ENCODE results near the gene MYO7B. TPM values are rescaled to one million over a fixed set of nuclear protein-coding genes. Genes with fewer than 3 reads are reported as not detected.

MYO7B gene
- total RNA-seq, 1 donor from 2014 or later, result 0.29 TPM

DNA sequence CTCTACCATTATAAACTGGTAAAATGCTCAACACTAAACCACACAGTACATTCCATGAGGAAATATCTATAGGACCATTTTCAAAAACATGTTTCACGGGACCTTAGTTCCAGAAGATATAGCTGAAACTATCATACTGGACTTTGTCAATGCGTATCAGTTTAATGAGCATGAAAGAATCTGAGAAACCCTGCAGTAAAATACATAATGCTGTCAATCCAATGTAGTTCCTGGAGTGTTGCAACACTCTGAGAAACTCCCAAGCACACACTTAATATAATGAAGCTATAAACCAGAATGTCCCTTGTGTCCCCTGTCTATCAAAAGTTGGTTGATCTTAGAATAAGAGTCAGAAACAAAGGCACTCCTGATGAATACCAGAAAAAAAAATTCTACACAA lies 25.4 kb upstream of the MYO7B start:
- TF ChIP-seq CTCF (IDR thresholded peaks at IDR 0.05; ENCODE audit: partially characterized antibody, unreplicated experiment), result no peak
- no peaks in the 10 kb centered on the region for H3K9me3 Mint-ChIP-seq (ENCODE audit: unreplicated experiment)
- no peak overlapping the region for H3K4me3 Mint-ChIP-seq (ENCODE audit: unreplicated experiment)
- H3K27me3 Mint-ChIP-seq (ENCODE audit: unreplicated experiment), result peaks cover 7% of the 10 kb centered on the region
- no peak for DNase-seq
- H3K27ac Mint-ChIP-seq (ENCODE audit: unreplicated experiment), result no peak overlapping the region
- no peaks in the 10 kb centered on the region for H3K36me3 Mint-ChIP-seq (ENCODE audit: unreplicated experiment)
- H3K4me1 Mint-ChIP-seq (ENCODE audit: low read depth, unreplicated experiment), result peaks cover 36% of the 10 kb centered on the region

- Mint-ChIP-seq H3K36me3 (ENCODE audit: unreplicated experiment) (peaks cover 2% of the 10 kb centered on the region), H3K27ac (ENCODE audit: unreplicated experiment) (no peak overlapping the region), H3K4me3 (ENCODE audit: unreplicated experiment) (no peak overlapping the region), H3K9me3 (ENCODE audit: unreplicated experiment) (no peaks in the 10 kb centered on the region), H3K4me1 (ENCODE audit: low read depth, unreplicated experiment) (peaks cover 47% of the 10 kb centered on the region), H3K27me3 (ENCODE audit: unreplicated experiment) (peaks cover 7% of the 10 kb centered on the region)
- no peak for TF ChIP-seq CTCF (IDR thresholded peaks at IDR 0.05; ENCODE audit: partially characterized antibody, unreplicated experiment)
- no peak for DNase-seq
Measured at GRCh38 chr2:127511090-127511695, 24.3 kb upstream of the MYO7B start.

DNA sequence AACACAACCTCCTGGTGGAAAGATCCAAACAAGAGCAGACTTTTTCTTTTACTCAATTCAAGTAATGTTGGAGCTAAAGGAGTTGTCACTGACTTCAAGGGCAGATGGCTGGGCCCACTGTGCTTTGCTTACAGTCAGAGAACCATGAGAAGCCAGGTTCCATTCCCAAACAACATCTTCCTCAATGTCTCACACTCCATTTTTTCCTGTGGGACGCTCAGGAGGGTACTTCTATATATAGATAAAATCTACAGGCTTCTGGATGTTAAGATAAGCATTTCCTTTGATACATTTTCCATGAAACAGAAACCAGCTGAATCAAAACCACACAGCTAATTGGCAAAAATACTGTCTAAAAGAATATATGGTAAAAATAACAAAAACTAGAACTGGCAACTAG lies 23.6 kb upstream of the MYO7B start:
- Mint-ChIP-seq H3K27ac (ENCODE audit: unreplicated experiment) (no peak overlapping the region), H3K36me3 (ENCODE audit: unreplicated experiment) (peaks cover 6% of the 10 kb centered on the region), H3K4me3 (ENCODE audit: unreplicated experiment) (no peak overlapping the region), H3K9me3 (ENCODE audit: unreplicated experiment) (no peaks in the 10 kb centered on the region), H3K27me3 (ENCODE audit: unreplicated experiment) (peaks cover 7% of the 10 kb centered on the region), H3K4me1 (ENCODE audit: low read depth, unreplicated experiment) (peaks cover 48% of the 10 kb centered on the region)
- no peak for DNase-seq
- TF ChIP-seq CTCF (IDR thresholded peaks at IDR 0.05; ENCODE audit: partially characterized antibody, unreplicated experiment), result no peak

GRCh38 chr2:127512362-127512761 lies 23.1 kb upstream of the MYO7B start:
- Mint-ChIP-seq H3K4me3 (ENCODE audit: unreplicated experiment) (no peak overlapping the region), H3K27me3 (ENCODE audit: unreplicated experiment) (peaks cover 7% of the 10 kb centered on the region), H3K27ac (ENCODE audit: unreplicated experiment) (no peak overlapping the region), H3K4me1 (ENCODE audit: low read depth, unreplicated experiment) (peaks cover 48% of the 10 kb centered on the region), H3K9me3 (ENCODE audit: unreplicated experiment) (no peaks in the 10 kb centered on the region), H3K36me3 (ENCODE audit: unreplicated experiment) (peaks cover 6% of the 10 kb centered on the region)
- no peak for TF ChIP-seq CTCF (IDR thresholded peaks at IDR 0.05; ENCODE audit: partially characterized antibody, unreplicated experiment)
- DNase-seq, result no peak

GRCh38 chr2:127514076-127514475 lies 21.4 kb upstream of the MYO7B start:
- H3K4me3 Mint-ChIP-seq (ENCODE audit: unreplicated experiment), result no peak overlapping the region
- no peak for DNase-seq
- peaks cover 37% of the 10 kb centered on the region for H3K4me1 Mint-ChIP-seq (ENCODE audit: low read depth, unreplicated experiment)
- peaks cover 7% of the 10 kb centered on the region for H3K27me3 Mint-ChIP-seq (ENCODE audit: unreplicated experiment)
- no peak for TF ChIP-seq CTCF (IDR thresholded peaks at IDR 0.05; ENCODE audit: partially characterized antibody, unreplicated experiment)
- no peak overlapping the region for H3K27ac Mint-ChIP-seq (ENCODE audit: unreplicated experiment)
- H3K36me3 Mint-ChIP-seq (ENCODE audit: unreplicated experiment), result peaks cover 6% of the 10 kb centered on the region
- H3K9me3 Mint-ChIP-seq (ENCODE audit: unreplicated experiment), result no peaks in the 10 kb centered on the region

All from glutamatergic neuron (in vitro differentiated cells).